Measurements from ENCODE around the gene ADCY7. TPM values are rescaled to one million over a fixed set of nuclear protein-coding genes. Genes with fewer than 3 reads are reported as not detected.

Gene ADCY7
- total RNA-seq, 1 experiment from 2014 or later = 5.9 TPM

DNA sequence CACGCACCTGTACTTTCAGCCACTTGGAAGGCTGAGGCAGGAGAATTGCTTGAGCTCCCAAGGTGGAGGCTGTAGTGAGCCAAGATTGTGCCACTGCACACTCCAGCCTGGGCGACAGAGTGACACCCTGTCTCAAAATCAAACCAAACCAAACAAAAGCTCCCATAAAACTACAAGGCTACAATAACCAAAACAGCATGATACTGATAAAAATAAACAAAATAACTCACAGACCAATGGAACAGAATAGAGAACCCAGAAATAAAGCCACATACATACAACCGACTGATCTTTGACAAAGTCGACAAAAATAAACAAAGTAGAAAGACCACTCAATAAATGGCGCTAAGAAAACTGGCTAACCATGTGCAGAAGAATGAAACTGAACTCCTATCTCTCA is 65.2 kb downstream of the ADCY7 start:
- no peak overlapping the region for H3K4me3 Mint-ChIP-seq
- H3K36me3 Mint-ChIP-seq = peaks cover 34% of the 10 kb centered on the region
- ChIA-PET CTCF (no interaction called here), POLR2A (no interaction called here)
- H3K27me3 Mint-ChIP-seq (ENCODE audit: low read depth) = no peaks in the 10 kb centered on the region
- H3K9me3 Mint-ChIP-seq = 0 out of 2 replicates have a peak, but pooled peaks cover 3% of the 10 kb centered on the region
- no peaks in the 10 kb centered on the region for H3K4me1 Mint-ChIP-seq
- H3K27ac Mint-ChIP-seq = no peak overlapping the region
- ATAC-seq (no peak), DNase-seq (ENCODE audit: low spot score) (no peak)
- TF ChIP-seq AR (CRISPR knock-in tag; IDR thresholded peaks at IDR 0.05) (no peak), NFATC4 (CRISPR knock-in tag; IDR thresholded peaks at IDR 0.05) (no peak), KAT7 (CRISPR knock-in tag; IDR thresholded peaks at IDR 0.05; ENCODE audit: borderline replicate concordance) (no peak), ELF4 (CRISPR knock-in tag; IDR thresholded peaks at IDR 0.05; ENCODE audit: low read depth) (no peak), NFE2L1 (CRISPR knock-in tag; IDR thresholded peaks at IDR 0.05) (no peak), ATF1 (CRISPR knock-in tag; IDR thresholded peaks at IDR 0.05) (no peak), FOXK1 (CRISPR knock-in tag; IDR thresholded peaks at IDR 0.05) (no peak), IRF2 (CRISPR knock-in tag; IDR thresholded peaks at IDR 0.05; ENCODE audit: borderline replicate concordance, low read depth) (no peak), JAZF1 (CRISPR knock-in tag; IDR thresholded peaks at IDR 0.05) (no peak), NR2C2 (CRISPR knock-in tag; IDR thresholded peaks at IDR 0.05) (no peak), ZNF219 (CRISPR knock-in tag; IDR thresholded peaks at IDR 0.05; ENCODE audit: borderline replicate concordance) (no peak), ZNF416 (CRISPR knock-in tag; IDR thresholded peaks at IDR 0.05) (no peak), MAX (CRISPR knock-in tag; IDR thresholded peaks at IDR 0.05) (no peak), AFF4 (CRISPR knock-in tag; IDR thresholded peaks at IDR 0.05; ENCODE audit: borderline replicate concordance) (no peak), JUN (CRISPR knock-in tag; IDR thresholded peaks at IDR 0.05) (no peak), ZNF396 (CRISPR knock-in tag; IDR thresholded peaks at IDR 0.05; ENCODE audit: borderline replicate concordance) (no peak)
- TF ChIP-seq, protein P1, sequence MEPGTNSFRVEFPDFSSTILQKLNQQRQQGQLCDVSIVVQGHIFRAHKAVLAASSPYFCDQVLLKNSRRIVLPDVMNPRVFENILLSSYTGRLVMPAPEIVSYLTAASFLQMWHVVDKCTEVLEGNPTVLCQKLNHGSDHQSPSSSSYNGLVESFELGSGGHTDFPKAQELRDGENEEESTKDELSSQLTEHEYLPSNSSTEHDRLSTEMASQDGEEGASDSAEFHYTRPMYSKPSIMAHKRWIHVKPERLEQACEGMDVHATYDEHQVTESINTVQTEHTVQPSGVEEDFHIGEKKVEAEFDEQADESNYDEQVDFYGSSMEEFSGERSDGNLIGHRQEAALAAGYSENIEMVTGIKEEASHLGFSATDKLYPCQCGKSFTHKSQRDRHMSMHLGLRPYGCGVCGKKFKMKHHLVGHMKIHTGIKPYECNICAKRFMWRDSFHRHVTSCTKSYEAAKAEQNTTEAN (CRISPR knock-in tag; IDR thresholded peaks at IDR 0.05) = no peak
- TF ChIP-seq, protein P2, sequence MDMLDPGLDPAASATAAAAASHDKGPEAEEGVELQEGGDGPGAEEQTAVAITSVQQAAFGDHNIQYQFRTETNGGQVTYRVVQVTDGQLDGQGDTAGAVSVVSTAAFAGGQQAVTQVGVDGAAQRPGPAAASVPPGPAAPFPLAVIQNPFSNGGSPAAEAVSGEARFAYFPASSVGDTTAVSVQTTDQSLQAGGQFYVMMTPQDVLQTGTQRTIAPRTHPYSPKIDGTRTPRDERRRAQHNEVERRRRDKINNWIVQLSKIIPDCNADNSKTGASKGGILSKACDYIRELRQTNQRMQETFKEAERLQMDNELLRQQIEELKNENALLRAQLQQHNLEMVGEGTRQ (CRISPR knock-in tag; IDR thresholded peaks at IDR 0.05) = no peak
- TF ChIP-seq, protein P3, sequence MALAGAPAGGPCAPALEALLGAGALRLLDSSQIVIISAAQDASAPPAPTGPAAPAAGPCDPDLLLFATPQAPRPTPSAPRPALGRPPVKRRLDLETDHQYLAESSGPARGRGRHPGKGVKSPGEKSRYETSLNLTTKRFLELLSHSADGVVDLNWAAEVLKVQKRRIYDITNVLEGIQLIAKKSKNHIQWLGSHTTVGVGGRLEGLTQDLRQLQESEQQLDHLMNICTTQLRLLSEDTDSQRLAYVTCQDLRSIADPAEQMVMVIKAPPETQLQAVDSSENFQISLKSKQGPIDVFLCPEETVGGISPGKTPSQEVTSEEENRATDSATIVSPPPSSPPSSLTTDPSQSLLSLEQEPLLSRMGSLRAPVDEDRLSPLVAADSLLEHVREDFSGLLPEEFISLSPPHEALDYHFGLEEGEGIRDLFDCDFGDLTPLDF (CRISPR knock-in tag; IDR thresholded peaks at IDR 0.05) = no peak
- TF ChIP-seq, protein P4, sequence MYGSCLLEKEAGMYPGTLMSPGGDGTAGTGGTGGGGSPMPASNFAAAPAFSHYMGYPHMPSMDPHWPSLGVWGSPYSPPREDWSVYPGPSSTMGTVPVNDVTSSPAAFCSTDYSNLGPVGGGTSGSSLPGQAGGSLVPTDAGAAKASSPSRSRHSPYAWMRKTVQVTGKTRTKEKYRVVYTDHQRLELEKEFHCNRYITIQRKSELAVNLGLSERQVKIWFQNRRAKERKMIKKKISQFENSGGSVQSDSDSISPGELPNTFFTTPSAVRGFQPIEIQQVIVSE (CRISPR knock-in tag; IDR thresholded peaks at IDR 0.05; ENCODE audit: borderline replicate concordance) = no peak

Data from WTC11 (cell line).